Fibroblast of pulmonary artery (primary cell): Measurements from ENCODE around the gene RBM46.

Source experiments
- DNase-seq: peaks from one replicate; pipeline ENCODE4 v3.0.0-alpha.2; 2010; ENCODE audit warnings: low read depth
- H3K4me3 ChIP-seq: replicated peaks from 2 replicates; pipeline ENCODE4 v1.5.1; 2011; ENCODE audit warnings: low read depth, mild to moderate bottlenecking, control low read depth, low read length, moderate library complexity
- CTCF ChIP-seq: IDR thresholded peaks from 2 replicates; pipeline ENCODE4 v1.5.1; 2011; ENCODE audit warnings: mild to moderate bottlenecking, control low read depth, low read length, inconsistent platforms; ENCODE audit errors: missing control alignments

RBM46 gene

GRCh38 chr4:154741131-154741665, 39.9 kb upstream of the RBM46 start:
- DNase-seq = no peak
- no peak overlapping the region for H3K4me3 ChIP-seq
- no peak for TF ChIP-seq CTCF

GRCh38 chr4:154741922-154742850, 38.9 kb upstream of the RBM46 start:
- TF ChIP-seq CTCF = no peak
- DNase-seq = peak; percentile 9
- peak overlapping the region; percentile 3 for H3K4me3 ChIP-seq

GRCh38 chr4:154743683-154744340, 37.3 kb upstream of the RBM46 start, which contains the start of gene LRAT:
LRAT (plus strand) TSS chr4:154744000; CDS start chr4:154744327, 327 bp downstream.
- H3K4me3 ChIP-seq = peak within 1 kb of the TSS; percentile 42
- TF ChIP-seq CTCF = no peak
- no peak for DNase-seq

GRCh38 chr4:154744341-154744926, 36.6 kb upstream of the RBM46 start:
- no peak for TF ChIP-seq CTCF
- no peak for DNase-seq
- peak overlapping the region; percentile 42 for H3K4me3 ChIP-seq

DNA sequence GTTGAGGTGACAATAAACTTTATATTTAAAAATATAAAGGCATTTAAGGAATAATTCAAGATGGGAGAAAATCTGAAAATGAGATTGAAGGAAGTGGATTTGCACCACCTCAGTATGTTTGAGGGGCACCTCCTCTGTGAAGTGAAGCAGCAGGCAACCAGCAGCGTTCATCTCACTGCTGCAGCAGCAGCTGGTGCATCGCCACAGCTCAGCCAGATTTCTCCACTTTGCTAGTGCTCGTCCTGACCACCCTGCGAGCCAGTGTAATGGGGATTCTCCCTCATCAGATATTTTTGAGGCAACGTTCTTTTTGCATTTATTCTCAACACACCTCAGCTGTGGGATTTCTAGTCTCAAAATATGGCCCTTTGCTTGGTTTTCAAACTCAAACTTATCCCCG, 23.4 kb upstream of the RBM46 start:
- DNase-seq = no peak
- H3K4me3 ChIP-seq = no peak overlapping the region
- no peak for TF ChIP-seq CTCF

DNA sequence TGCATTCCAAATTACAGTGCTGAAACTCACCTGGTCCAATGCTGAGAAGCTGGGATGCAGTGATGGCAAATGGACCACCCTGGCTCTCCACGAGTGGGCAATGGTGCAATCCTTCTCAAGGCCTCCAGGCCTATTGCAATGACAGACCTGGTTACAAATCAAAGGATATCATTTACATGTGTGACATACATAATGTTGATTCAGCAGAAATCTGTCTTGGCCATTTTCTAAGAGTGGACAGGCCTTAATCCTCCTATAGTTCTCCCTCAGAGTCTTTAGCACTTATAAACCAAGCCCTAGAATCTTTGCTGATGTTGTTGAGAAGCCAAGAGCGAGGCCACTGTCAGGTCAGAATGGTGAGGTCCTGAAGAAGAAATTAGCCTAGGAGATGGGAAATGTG, 20.2 kb upstream of the RBM46 start:
- no peak for DNase-seq
- TF ChIP-seq CTCF = no peak
- no peak overlapping the region for H3K4me3 ChIP-seq
